Measurements from ENCODE around the gene DDIT3. TPM values are rescaled to one million over a fixed set of nuclear protein-coding genes. Genes with fewer than 3 reads are reported as not detected.

Gene DDIT3
- total and polyA plus RNA-seq, 2 of the 8 experiments (the other 6 are each of a cell fraction or from before 2014, with no cell fraction given) = 4.9 to 5.7 TPM

DNA sequence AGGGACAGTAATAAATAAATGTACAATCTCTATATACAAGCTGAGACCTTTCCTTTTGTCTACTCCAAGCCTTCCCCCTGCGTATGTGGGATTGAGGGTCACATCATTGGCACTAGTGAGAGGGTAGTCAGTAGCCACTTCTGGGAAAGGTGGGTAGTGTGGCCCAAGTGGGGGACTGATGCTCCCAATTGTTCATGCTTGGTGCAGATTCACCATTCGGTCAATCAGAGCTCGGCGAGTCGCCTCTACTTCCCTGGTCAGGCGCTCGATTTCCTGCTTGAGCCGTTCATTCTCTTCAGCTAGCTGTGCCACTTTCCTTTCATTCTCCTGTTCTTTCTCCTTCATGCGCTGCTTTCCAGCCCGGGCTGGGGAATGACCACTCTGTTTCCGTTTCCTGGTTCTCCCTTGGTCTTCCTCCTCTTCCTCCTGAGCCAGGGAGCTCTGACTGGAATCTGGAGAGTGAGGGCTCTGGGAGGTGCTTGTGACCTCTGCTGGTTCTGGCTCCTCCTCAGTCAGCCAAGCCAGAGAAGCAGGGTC lies 3.6 kb downstream of the DDIT3 start (continued):
- TF ChIP-seq CHD7 (IDR thresholded peaks at IDR 0.05; ENCODE audit: insufficient replicate concordance, low read length) (peak; percentile 1), SP2 (IDR thresholded peaks at IDR 0.05; ENCODE audit: low read length) (no peak), CTBP2 (IDR thresholded peaks at IDR 0.05; ENCODE audit: borderline replicate concordance, insufficient read depth, insufficient read length, low read length) (no peak), RAD21 (IDR thresholded peaks at IDR 0.05 in 1 of 2, conservative IDR thresholded peaks at IDR 0.05 in 1 of 2; ENCODE audit: low read depth in 2 of 2, low read length in 2 of 2) (no peak), CBX8 (IDR thresholded peaks at IDR 0.05; ENCODE audit: borderline replicate concordance, low read depth, low read length) (no peak), NRF1 (IDR thresholded peaks at IDR 0.05; ENCODE audit: low read depth, low read length) (no peak), POLR2AphosphoS5 (IDR thresholded peaks at IDR 0.05; ENCODE audit: low read depth, low read length) (peak; percentile 42), SAP30 (IDR thresholded peaks at IDR 0.05; ENCODE audit: insufficient read depth, insufficient replicate concordance, low read length) (no peak), NANOG (IDR thresholded peaks at IDR 0.05; ENCODE audit: insufficient read depth, low read depth, low read length, poor library complexity, severe bottlenecking) (no peak), SUZ12 (IDR thresholded peaks at IDR 0.05; ENCODE audit: low read length) (no peak)

Data from H1 (cell line).